Measurements from ENCODE around the gene CELF2.

DNA sequence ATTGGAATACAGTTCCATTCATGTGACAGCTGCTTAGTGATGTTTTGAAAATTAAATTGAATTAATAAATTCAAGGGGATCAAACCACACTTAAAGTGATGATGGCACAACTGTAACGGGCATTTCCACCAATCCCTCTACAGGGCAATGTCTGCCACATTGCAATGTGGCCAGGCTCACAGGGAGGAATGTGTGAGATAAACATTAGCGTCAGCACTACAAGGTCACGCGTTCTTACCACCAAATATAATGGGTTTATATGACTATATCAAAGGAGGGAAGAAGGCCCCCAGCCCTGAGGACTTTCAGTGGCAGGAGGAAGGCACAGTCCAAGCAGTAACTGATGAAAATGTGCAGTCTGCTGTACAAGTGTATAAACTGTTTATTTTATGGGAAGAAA lies 31.1 kb upstream of the CELF2 start:
- TF ChIP-seq EP300 (IDR thresholded peaks at IDR 0.05; ENCODE audit: low read depth): no peak
- no peak for TF ChIP-seq POLR2A (IDR thresholded peaks at IDR 0.05)
- TF ChIP-seq, protein P1, sequence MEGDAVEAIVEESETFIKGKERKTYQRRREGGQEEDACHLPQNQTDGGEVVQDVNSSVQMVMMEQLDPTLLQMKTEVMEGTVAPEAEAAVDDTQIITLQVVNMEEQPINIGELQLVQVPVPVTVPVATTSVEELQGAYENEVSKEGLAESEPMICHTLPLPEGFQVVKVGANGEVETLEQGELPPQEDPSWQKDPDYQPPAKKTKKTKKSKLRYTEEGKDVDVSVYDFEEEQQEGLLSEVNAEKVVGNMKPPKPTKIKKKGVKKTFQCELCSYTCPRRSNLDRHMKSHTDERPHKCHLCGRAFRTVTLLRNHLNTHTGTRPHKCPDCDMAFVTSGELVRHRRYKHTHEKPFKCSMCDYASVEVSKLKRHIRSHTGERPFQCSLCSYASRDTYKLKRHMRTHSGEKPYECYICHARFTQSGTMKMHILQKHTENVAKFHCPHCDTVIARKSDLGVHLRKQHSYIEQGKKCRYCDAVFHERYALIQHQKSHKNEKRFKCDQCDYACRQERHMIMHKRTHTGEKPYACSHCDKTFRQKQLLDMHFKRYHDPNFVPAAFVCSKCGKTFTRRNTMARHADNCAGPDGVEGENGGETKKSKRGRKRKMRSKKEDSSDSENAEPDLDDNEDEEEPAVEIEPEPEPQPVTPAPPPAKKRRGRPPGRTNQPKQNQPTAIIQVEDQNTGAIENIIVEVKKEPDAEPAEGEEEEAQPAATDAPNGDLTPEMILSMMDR (IDR thresholded peaks at IDR 0.05): no peak
- TF ChIP-seq POLR2AphosphoS5 (IDR thresholded peaks at IDR 0.05): no peak
